K562 (cell line): ENCODE data around the gene TNC. TPM values are rescaled to one million over a fixed set of nuclear protein-coding genes. Genes with fewer than 3 reads are reported as not detected.

Source experiments
- ATAC-seq: fragments of 200-7000 bp; cut with Tn5 transposase; 3 replicates; pipeline ENCODE4 v1.9.1; 2020; ENCODE audit warnings: moderate library complexity
- BruUV-seq: library from RNA; stranded (reverse); fragments of 400-500 nt; replicated peaks from 2 replicates; lab custom pipeline; 2021; lab: Mats Ljungman, UMichigan
- CTCF ChIA-PET: fragments of 300-600 bp; formaldehyde crosslinking; extraction: SDS; loops from one replicate; lab custom pipeline; 2021; ENCODE audit warnings: low intra/inter-chr PET ratio; lab: Yijun Ruan, JAX
- POLR2A ChIA-PET: fragments of 300-600, 350-650 bp; sonication (Branson Sonifier 250); formaldehyde crosslinking; extraction: SDS; loops from one replicate; lab custom pipeline; 2021; ENCODE audit warnings: antibody characterized with exemption, inconsistent platforms; lab: Yijun Ruan, JAX
- DNase-seq, 4 experiments: peaks; one replicate each; pipeline versions ENCODE4 v3.0.0 to v3.0.0-alpha.2; 2011 to 2018; ENCODE audit warnings: low spot score in 3 of 4, mixed read lengths in 3 of 4; ENCODE audit errors: extremely low read depth in 1 of 4
- FAIRE-seq: peaks from 2 replicates; lab custom pipeline; 2011; peaks lifted over from hg19 to GRCh38; lab: Jason Lieb, UNC
- H2AFZ ChIP-seq: 2 replicates; pipeline ENCODE4 v1.6.0; 2011; ENCODE audit warnings: low read depth, low read length, control low read depth, inconsistent platforms
- H3K27ac ChIP-seq: fragments of 200-600 bp; 3 replicates; pipeline ENCODE4 v1.8.0; 2011; ENCODE audit warnings: low read depth, mild to moderate bottlenecking, control low read depth, inconsistent platforms, low read length, moderate library complexity, mixed read lengths; ENCODE audit errors: extremely low read depth
- H3K27me3 ChIP-seq, 2 experiments: fragments of 300-600 bp in 1 of 2; 2 replicates in 1 of 2; 3 replicates in 1 of 2; pipeline versions ENCODE4 v1.6.0 to v1.8.0; 2011; ENCODE audit warnings: inconsistent platforms in 2 of 2, low read length in 2 of 2, mild to moderate bottlenecking in 1 of 2, mixed read lengths in 1 of 2, moderate library complexity in 1 of 2; ENCODE audit not compliant: control insufficient read depth in 2 of 2, insufficient read depth in 2 of 2
- H3K36me3 ChIP-seq: fragments of 300-600 bp; 3 replicates; pipeline ENCODE4 v1.8.0; 2011; ENCODE audit warnings: mild to moderate bottlenecking, low read length, inconsistent platforms; ENCODE audit not compliant: control insufficient read depth, insufficient read depth
- H3K4me1 ChIP-seq, 2 experiments: fragments of 200-600 bp in 1 of 2; replicated peaks in 1 of 2; 2 replicates in 1 of 2; 3 replicates in 1 of 2; pipeline versions ENCODE4 v1.5.1 to v1.8.0; 2011; ENCODE audit warnings: inconsistent platforms in 2 of 2, low read length in 2 of 2, mild to moderate bottlenecking in 1 of 2, mixed read lengths in 1 of 2, moderate library complexity in 1 of 2; ENCODE audit not compliant: control insufficient read depth in 2 of 2, insufficient read depth in 2 of 2
- H3K4me2 ChIP-seq: 2 replicates; pipeline ENCODE4 v1.6.1; 2011; ENCODE audit warnings: low read length, control low read depth, inconsistent platforms, mixed read lengths; ENCODE audit not compliant: insufficient read depth
- H3K4me3 ChIP-seq: fragments of 200-600 bp; sonication (generic), shearing (Covaris generic); 2 replicates; pipeline ENCODE4 v1.5.1; 2016; ENCODE audit warnings: control low read depth, inconsistent platforms
- H3K79me2 ChIP-seq: fragments of 200-600 bp; 3 replicates; pipeline ENCODE4 v1.8.0; 2011; ENCODE audit warnings: low read length, inconsistent platforms; ENCODE audit not compliant: control insufficient read depth, insufficient read depth
- H3K9ac ChIP-seq, 2 experiments: 2 replicates each; pipeline versions ENCODE4 v1.6.0 to v1.6.1; 2011; ENCODE audit warnings: low read depth in 2 of 2, low read length in 2 of 2, control low read depth in 1 of 2, inconsistent platforms in 1 of 2, mild to moderate bottlenecking in 1 of 2, mixed read lengths in 1 of 2; ENCODE audit not compliant: insufficient read depth in 1 of 2
- H3K9me1 ChIP-seq: one replicate; pipeline ENCODE4 v1.6.0; 2011; ENCODE audit warnings: inconsistent platforms, mild to moderate bottlenecking, low read length, moderate library complexity; ENCODE audit not compliant: control insufficient read depth, insufficient read depth
- H3K9me3 ChIP-seq: replicated peaks from 2 replicates; pipeline ENCODE4 v1.5.1; 2011; ENCODE audit warnings: low read depth, low read length, inconsistent platforms; ENCODE audit not compliant: control insufficient read depth, insufficient read depth
- H4K20me1 ChIP-seq: replicated peaks from 2 replicates; pipeline ENCODE4 v1.6.1; 2011; ENCODE audit warnings: low read length, inconsistent platforms, mixed read lengths; ENCODE audit not compliant: control insufficient read depth, insufficient read depth
- CREB5 ChIP-seq: fragments of 250-450 bp; sonication (Bioruptor Pico); IDR thresholded peaks from 2 replicates; pipeline ENCODE4 v1.5.0; 2020; ENCODE audit warnings: mild to moderate bottlenecking
- DACH1 ChIP-seq: fragments of 450-650 bp; IDR thresholded peaks from 2 replicates; pipeline ENCODE4 v1.6.1; 2018; ENCODE audit not compliant: partially characterized antibody
- ELK1 ChIP-seq: sonication (generic); formaldehyde crosslinking; IDR thresholded peaks from 2 replicates; pipeline ENCODE4 v1.8.1; 2022; ENCODE audit warnings: missing genetic modification reagents
- GTF2F1 ChIP-seq: IDR thresholded peaks from 2 replicates; pipeline ENCODE4 v1.6.1; 2011; ENCODE audit warnings: low read depth, low read length, improper control_type of control experiment
- NCOA2 ChIP-seq, 2 experiments: fragments of 450-650 bp; IDR thresholded peaks; 2 replicates each; pipeline ENCODE4 v1.6.1; 2018; ENCODE audit warnings: mild to moderate bottlenecking in 2 of 2, moderate library complexity in 1 of 2; ENCODE audit not compliant: partially characterized antibody in 2 of 2
- PYGO2 ChIP-seq: fragments of 450-650 bp; IDR thresholded peaks from 2 replicates; pipeline ENCODE4 v1.6.1; 2016; ENCODE audit warnings: mild to moderate bottlenecking, missing genetic modification characterization, moderate library complexity, missing compliant biosample characterization
- SMAD3 ChIP-seq: fragments of 450-650 bp; formaldehyde crosslinking; conservative IDR thresholded peaks from 2 replicates; pipeline ENCODE4 v1.4.0; 2020; ENCODE audit warnings: mild to moderate bottlenecking
- TCF15 ChIP-seq: fragments of 250-450 bp; sonication (Bioruptor Pico); IDR thresholded peaks from 2 replicates; pipeline ENCODE4 v1.8.0; 2022; ENCODE audit warnings: moderate library complexity, mild to moderate bottlenecking, inconsistent platforms
- TCF7 ChIP-seq: sonication (generic); IDR thresholded peaks from 2 replicates; pipeline ENCODE4 v1.6.1; 2016; ENCODE audit warnings: antibody characterized with exemption, borderline replicate concordance
- ZBTB1 ChIP-seq: sonication (generic); formaldehyde crosslinking; IDR thresholded peaks from 2 replicates; pipeline ENCODE4 v1.8.1; 2023; ENCODE audit warnings: missing genetic modification reagents, low read depth, mild to moderate bottlenecking, borderline replicate concordance
- WGBS: fragments of 100-300 bp; shearing (Covaris generic); methylation state at CpG from one replicate; pipeline ENCODE4 v1.1.6; 2016; ENCODE audit warnings: low coverage, mixed read lengths; ENCODE audit not compliant: insufficient coverage; ENCODE audit errors: missing lambda C conversion rate; 5-methylcytosine and 5-hydroxymethylcytosine counted together
- in situ Hi-C: fragments of 300-500 bp; cut with MboI; formaldehyde crosslinking; loops from 4 replicates; pipeline ENCODE4 v1.15.0; 2018; ENCODE audit warnings: inconsistent platforms, mixed read lengths
- intact Hi-C: fragments of 100-400 bp; cut with micrococcal nuclease; formaldehyde crosslinking; loops from 2 replicates; pipeline ENCODE4 v1.14.2; 2022
- polyA plus RNA-seq, 8 experiments: library from polyadenylated mRNA; depleted of rRNA in 4 of 8; stranded (reverse) in 5 of 8; unstranded in 3 of 8; fragments of >200 nt; fragmentation: Nextera tagmentation in 2 of 8; fragmentation: Illumina TruSeq in 1 of 8; extraction: Ambion mirVana in 2 of 8; extraction: Trizol in 1 of 8; gene quantifications; 2 replicates each; pipeline versions ENCODE4 v1.2.1 to v1.2.3, GENCODE V29; 2011 to 2014; ENCODE audit warnings: inconsistent platforms in 1 of 8, missing spikeins in 1 of 8
- total RNA-seq, 7 experiments: library from RNA; depleted of rRNA in 6 of 7; stranded (reverse); fragments of >200 nt in 6 of 7; fragmentation: Illumina TruSeq in 2 of 7; extraction: Trizol in 2 of 7; gene quantifications; 2 replicates each; pipeline versions ENCODE4 v1.2.1 to v1.2.3, GENCODE V29; 2011 to 2021; ENCODE audit warnings: low replicate concordance in 1 of 7
- TF ChIP-seq, protein P1 (sequence below): IDR thresholded peaks from 2 replicates; pipeline ENCODE4 v1.6.1; 2012; ENCODE audit warnings: low read depth, low read length, improper control_type of control experiment, borderline replicate concordance
- TF ChIP-seq, protein P2 (sequence below), 2 experiments: fragments of 450-650 bp in 1 of 2; IDR thresholded peaks; 2 replicates each; pipeline ENCODE4 v1.6.1; 2011 to 2017; ENCODE audit warnings: low read depth in 2 of 2, antibody characterized with exemption in 1 of 2, borderline replicate concordance in 1 of 2, low read length in 1 of 2, mild to moderate bottlenecking in 1 of 2, mixed read lengths in 1 of 2; ENCODE audit not compliant: control insufficient read depth in 1 of 2

TNC gene
- total and polyA plus RNA-seq, 9 of the 15 experiments (the other 6 are each of a cell fraction or from before 2014, with no cell fraction given) = under 0.01 to 0.29 TPM; not detected in 7

- ATAC-seq (no peak), DNase-seq (no peak), FAIRE-seq (no peak)
- no peaks in the 10 kb centered on the region for H3K27me3 ChIP-seq
- H3K4me2 ChIP-seq = no peak overlapping the region
- H3K4me1 ChIP-seq = no peaks in the 10 kb centered on the region
- no peaks in the 10 kb centered on the region for H3K9me3 ChIP-seq
- POLR2A ChIA-PET = no interaction called here
- BruUV-seq = no TSS peak
- WGBS = 0% methylated on average over 1 of the region's 1 CpG
- H3K9ac ChIP-seq = no peak overlapping the region
- no peak overlapping the region for H3K27ac ChIP-seq
- no peaks in the 10 kb centered on the region for H4K20me1 ChIP-seq
- no peak overlapping the region for H3K4me3 ChIP-seq
- CTCF ChIA-PET = no interaction called here
- H3K9me1 ChIP-seq = no peaks in the 10 kb centered on the region
- no peak overlapping the region for H2AFZ ChIP-seq
- TF ChIP-seq PYGO2 (no peak), TCF15 (CRISPR knock-in tag) (no peak), SMAD3 (CRISPR knock-in tag) (no peak), ELK1 (no peak), GTF2F1 (no peak), NCOA2 (IDR thresholded peaks at IDR 0.05; ENCODE audit: partially characterized antibody in 2 of 2) (no peak), ZBTB1 (CRISPR knock-in tag) (no peak), TCF7 (no peak), CREB5 (CRISPR knock-in tag) (no peak), DACH1 (no peak)
- TF ChIP-seq, protein P1, sequence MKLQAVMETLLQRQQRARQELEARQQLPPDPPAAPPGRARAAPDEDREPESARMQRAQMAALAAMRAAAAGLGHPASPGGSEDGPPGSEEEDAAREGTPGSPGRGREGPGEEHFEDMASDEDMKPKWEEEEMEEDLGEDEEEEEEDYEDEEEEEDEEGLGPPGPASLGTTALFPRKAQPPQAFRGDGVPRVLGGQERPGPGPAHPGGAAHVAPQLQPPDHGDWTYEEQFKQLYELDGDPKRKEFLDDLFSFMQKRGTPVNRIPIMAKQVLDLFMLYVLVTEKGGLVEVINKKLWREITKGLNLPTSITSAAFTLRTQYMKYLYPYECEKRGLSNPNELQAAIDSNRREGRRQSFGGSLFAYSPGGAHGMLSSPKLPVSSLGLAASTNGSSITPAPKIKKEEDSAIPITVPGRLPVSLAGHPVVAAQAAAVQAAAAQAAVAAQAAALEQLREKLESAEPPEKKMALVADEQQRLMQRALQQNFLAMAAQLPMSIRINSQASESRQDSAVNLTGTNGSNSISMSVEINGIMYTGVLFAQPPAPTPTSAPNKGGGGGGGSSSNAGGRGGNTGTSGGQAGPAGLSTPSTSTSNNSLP = no peak
- TF ChIP-seq, protein P2, sequence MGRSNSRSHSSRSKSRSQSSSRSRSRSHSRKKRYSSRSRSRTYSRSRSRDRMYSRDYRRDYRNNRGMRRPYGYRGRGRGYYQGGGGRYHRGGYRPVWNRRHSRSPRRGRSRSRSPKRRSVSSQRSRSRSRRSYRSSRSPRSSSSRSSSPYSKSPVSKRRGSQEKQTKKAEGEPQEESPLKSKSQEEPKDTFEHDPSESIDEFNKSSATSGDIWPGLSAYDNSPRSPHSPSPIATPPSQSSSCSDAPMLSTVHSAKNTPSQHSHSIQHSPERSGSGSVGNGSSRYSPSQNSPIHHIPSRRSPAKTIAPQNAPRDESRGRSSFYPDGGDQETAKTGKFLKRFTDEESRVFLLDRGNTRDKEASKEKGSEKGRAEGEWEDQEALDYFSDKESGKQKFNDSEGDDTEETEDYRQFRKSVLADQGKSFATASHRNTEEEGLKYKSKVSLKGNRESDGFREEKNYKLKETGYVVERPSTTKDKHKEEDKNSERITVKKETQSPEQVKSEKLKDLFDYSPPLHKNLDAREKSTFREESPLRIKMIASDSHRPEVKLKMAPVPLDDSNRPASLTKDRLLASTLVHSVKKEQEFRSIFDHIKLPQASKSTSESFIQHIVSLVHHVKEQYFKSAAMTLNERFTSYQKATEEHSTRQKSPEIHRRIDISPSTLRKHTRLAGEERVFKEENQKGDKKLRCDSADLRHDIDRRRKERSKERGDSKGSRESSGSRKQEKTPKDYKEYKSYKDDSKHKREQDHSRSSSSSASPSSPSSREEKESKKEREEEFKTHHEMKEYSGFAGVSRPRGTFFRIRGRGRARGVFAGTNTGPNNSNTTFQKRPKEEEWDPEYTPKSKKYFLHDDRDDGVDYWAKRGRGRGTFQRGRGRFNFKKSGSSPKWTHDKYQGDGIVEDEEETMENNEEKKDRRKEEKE (IDR thresholded peaks at IDR 0.05; ENCODE audit: borderline replicate concordance in 1 of 2, control insufficient read depth in 1 of 2, low read depth in 2 of 2, low read length in 1 of 2) = no peak
- H3K79me2 ChIP-seq = no peaks in the 10 kb centered on the region
- no peaks in the 10 kb centered on the region for H3K36me3 ChIP-seq
- in situ Hi-C loops = no loop called here
- intact Hi-C loops = no loop called here
These were observed 71.1 kb downstream of the TNC start for GRCh38 chr9:115046824-115047223.
